HG03342 (cell line): ENCODE data around the gene KAT7.

Experiments
- ATAC-seq: cut with Tn5 transposase; IDR thresholded peaks from one replicate; pipeline ENCODE4 v1.9.1; 2021; ENCODE audit warnings: mild to moderate bottlenecking, moderate library complexity; ENCODE audit not compliant: unreplicated experiment

Gene KAT7

DNA sequence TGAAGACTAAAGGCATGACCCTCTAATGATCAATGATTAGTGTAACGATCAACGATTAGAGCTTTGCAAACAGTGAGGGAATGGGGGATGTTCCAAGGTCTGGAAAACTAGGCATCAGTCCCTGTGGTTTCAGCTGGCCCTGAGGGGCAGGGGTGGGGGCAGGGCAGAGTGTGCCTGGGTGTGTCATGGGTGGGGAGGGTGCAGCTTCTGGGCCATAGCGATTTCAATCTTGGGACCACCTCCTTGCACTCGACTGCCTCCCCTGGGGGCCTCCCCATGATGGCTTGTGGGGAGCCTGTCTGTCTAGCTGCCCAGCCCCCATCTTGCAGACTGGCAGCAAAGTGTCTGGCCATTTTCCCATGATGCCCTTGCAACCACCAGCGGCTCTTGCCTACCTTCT lies 51.0 kb downstream of the KAT7 start:
- ATAC-seq: no peak

DNA sequence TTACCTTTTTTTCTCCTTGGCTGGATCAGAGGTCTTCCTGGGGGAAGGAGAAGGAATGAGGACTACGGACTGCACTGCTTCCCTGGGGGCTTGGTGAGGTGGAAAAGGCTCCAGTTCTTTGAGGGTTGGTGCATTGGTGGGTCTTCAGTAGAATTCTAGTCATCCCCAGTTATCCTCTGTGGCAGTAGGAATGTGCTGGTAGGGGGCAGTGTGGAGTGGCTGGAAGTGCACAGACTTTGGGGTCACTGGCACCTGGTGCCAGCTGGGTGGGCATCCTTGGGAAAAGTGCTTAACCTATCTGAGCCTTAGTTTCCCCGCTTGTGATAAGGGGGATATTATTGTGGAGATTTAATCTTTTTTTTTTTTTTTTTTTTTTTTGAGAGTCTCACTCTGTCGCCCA lies 53.1 kb downstream of the KAT7 start:
- ATAC-seq: no peak

DNA sequence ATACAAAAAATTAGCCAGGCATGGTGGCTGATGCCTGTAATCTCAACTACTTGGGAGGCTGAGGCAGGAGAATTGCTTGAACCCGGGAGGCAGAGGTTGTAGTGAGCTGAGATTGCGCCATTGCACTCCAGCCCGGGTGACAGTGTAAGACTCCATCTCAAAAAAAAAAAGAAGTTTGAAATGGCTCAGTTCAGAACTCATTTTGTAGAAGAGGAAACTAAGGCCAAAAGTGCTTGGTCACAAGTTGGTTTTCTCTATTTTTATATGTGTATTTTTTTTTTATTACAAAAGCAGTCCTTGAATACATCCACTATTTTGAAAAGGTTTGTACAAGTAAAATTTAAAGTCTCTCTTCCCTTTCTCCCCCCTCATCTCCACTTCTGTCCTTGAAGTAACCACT lies 53.9 kb downstream of the KAT7 start:
- ATAC-seq: no peak

DNA sequence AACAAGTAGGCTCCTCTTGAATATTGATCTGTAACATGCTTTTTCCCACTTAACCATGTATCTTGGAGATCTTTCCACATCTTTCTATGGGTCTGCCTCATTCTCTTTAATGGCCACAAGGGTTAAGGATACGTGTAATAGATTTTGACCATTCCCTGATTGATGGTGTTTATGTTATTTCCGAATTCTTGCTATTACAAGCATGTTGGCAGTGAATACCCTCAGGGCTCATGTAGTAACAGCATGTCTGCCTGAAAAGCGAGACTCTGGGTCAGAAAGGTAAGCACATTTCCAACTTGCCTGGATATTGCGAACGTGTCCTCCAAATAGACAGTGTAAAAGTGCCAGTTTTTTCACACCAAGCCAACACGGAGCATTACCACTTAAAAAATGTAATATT lies 54.4 kb downstream of the KAT7 start:
- no peak for ATAC-seq

DNA sequence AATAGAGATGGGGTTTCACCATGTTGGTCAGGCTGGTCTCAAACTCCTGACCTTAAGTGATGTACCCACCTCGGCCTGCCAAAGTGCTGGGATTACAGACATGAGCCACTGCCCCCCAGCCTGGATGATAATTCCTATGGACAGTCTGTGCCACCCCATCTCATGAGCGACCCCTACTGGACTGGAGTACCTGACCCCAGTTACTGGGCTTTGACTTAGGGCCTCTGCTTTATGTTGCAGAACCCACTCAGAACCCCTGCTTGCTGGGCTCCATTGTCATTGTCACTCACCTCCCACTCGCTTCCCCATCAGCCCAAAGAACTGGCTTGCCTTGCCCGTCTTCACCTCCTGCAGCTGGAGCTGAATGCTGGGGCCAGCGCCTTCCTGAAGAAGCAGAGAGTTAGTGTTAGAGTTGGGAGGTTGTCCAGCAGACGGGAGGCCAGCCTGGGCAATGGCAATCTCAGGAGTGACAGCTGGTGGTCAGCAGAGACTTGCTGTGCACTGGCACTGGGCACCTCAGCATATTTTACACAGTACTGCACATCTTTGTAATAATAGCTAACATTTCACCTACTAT lies 55.4 kb downstream of the KAT7 start:
- ATAC-seq: no peak

DNA sequence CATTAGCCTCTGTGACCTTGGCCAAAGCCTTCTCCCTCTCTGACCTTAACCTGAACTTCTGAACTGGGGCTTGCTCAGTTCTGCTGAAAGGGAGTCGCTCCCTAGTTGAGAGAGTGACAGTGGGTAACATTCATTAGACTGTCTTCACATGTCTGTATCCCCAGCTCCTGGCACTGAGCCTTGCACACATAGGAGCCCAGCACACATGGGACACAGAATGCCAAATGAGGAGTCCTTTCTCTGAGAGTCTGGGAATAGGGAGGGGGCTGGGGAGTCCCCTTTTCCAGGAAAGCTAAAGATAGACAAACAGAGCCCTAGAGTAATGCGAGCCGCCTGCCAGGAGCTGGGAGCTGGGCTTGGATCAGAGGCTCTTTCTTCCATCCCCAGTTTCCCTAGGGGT lies 56.8 kb downstream of the KAT7 start:
- ATAC-seq: no peak

DNA sequence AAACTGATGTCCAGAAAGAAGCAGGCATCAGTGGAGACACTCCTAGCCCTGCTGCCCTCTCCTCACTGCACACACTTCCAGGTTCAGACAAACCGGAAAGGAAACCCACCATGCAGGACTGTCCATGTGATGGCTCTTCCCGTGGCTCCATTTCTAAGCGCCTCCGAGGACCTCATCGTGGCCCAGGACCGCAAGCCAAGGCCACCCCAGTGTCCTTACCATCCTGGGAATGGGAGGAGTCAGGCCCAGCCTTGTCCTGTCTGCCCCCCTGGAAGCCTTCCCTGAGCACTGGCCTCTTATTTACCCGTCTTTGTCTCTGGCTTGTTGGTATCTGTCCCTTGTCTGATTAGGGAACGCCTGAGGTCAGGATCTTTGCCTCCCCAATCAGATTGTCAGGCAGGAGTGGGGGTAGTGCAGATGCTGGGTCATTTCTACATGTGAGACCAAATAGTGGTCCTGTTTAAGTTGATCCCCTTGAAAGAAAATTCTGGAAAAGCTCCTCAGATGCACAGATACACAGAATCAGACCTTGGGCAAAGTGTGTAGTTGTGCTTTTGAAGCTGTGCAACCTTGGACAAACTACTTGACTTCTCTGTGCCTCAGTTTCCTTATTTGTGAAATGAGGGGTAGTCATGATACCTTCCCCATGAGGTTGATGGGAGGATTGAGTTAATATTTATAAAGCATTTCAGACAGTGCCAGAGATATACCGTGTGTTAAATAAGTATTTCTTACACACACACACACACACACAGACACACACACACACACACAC lies 58.6 kb downstream of the KAT7 start:
- no peak for ATAC-seq

DNA sequence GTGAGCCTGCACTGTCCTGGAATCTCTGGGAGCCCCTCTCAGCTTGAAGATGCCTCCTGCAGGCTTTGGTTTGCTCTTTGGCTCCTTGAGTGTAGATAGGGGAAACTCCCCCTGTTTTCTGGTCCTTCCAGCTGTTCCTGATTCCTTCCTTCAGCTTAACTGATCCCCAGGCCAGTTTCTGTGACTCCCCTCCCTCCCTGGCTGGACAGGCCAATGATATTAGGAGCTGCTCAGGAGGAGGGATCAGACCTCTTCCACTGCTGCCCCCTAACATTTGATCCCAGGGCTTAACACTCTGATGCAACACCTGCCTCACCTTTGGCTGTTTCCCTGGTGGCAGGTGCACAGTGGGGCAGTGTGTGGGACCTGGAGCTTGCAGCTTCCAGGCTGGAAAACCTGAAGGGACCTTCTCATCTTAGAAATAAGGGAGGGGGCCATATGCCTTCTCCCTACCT lies 59.6 kb downstream of the KAT7 start, which contains the start of gene TAC4:
TAC4 (minus strand) TSS at position 51 of the 455 bp plus-strand sequence. CDS start 52 bp downstream, outside the sequence.
- ATAC-seq: no peak

DNA sequence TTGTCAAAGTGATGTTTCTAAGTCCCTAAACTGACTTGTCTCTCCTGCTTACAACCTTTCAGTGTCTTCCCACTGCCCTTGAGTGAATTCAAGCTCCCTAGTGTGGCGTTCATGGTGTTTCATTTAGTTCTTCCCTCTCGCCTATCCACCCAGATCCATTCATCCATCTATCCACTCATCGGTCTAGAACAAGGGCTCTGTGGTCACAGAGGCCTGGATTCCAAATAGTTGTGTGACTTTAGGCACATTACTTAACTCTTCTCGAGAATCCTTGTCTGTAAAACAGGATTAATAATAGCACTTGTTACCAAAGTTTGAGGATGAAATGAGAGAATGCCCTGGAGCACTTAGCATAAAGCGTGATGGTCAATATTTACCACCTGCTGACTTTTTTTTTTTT lies 60.3 kb downstream of the KAT7 start:
- ATAC-seq: no peak

DNA sequence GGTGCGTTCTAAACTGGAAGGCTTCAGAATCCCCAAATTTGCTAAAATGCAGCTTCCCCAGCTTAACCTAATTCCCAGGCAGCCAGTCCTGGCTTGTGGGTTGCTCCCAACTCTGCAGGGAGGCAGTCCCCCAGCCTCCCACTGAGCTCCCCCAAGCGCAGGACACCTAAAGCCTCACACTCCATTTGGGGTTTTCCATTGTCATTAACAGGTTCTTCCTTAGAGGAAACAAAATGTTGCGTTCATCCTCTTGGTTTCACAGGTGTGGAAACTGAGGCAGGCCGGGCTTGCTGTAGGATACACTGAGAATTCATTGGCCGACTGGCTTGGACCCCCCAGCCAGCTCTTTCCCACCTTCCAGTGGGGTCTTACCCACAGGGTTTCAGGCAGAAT lies 61.7 kb downstream of the KAT7 start:
- no peak for ATAC-seq

DNA sequence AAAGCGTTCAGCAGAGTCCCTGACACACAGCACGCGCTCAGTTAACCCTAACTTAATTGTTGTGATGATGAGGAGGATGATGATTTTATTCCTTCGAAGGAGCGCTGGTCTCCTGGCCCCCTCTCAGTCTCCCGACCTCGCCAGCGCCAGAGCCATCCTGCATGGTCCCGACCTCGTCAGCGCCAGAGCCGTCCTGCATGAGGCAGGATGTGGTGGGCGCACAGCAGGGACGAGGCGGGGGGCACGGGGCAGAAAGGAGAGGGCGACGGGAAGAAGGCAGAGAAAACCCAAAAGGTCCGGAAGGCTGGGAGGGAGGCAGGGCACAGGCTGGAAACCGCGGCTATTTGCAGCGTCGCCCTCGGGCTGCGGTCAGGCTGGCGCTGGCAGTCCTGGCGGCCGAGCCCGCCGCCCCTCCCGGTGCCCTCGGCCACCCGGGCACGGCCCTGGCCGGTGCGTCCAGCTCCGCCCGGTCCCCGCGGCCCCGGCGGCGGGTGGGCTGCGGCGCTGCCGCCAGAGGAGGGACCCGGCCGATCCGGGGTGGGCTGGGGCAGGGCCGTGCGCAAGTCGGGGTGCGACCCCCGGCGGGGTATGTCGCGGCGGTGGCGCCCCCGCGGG lies 62.4 kb downstream of the KAT7 start:
- no peak for ATAC-seq

DNA sequence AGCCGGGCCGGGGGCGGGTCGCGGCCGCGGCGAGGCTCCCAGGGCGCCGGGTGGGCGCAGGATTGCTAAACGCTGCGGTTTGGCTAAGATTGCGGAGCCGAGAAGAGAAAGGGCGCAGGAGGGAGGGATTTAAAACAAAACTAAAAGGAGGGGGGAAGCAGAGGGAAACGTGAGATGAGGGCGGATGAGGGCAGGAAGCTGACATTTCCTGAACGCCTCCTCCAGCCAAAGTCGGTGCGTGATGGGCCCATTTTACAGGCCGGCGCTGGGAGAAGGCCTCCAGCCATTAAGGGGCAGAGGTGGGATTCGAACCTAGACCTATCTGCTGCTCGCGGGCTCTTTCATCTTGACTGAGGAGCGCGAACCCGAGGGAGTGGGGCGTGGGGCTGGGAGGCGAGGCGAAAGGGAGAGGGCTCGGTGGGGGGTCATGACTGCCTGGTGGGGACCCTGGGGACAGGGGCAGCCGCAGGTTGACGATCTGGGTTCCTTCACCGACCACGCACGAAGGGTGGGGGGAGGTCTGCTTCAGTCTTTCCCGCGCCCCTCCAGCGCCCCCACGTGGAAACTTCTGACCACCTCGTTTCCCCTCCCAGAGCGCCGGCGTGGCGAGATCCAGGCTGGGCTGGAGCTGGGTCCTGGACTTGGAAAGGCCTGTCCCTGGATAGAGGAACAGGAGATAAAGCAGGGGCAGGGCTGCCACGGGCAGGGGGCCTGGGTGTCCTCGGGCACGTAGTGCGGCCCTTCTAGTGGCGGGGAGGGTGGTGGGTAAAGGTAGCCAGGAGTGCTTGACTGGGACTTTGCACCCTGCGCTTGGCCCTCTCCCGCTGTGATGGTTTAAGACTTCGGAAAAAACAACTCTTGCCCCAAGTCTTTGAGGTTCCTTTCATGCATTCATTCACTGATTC lies 63.2 kb downstream of the KAT7 start:
- ATAC-seq: no peak

DNA sequence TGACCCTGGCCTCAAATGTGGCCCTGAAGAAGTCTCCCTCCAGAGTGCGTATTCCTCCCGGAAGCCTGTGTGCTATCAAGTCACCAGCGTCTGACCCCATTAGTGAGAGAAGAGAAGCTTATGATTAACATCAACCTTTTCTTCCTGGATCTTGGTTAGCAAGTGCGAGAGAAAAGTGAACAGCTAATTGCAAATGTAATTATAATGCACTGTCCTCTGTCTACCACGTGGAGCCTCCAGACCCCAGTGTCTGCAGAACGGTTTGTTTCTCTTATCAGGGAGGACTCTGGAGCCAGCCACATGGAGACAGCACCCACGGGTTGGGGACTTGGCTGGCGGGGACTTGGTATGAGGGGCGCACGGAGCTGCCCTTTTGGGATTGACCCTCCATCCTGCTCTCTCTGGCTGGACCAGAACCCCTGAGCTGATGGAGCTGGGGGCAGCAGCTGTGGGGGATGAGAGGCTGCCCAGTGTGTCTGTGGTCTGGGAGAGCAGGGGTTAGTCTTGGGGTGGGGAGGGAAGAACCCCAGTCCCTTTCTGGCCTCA lies 65.1 kb downstream of the KAT7 start:
- no peak for ATAC-seq

DNA sequence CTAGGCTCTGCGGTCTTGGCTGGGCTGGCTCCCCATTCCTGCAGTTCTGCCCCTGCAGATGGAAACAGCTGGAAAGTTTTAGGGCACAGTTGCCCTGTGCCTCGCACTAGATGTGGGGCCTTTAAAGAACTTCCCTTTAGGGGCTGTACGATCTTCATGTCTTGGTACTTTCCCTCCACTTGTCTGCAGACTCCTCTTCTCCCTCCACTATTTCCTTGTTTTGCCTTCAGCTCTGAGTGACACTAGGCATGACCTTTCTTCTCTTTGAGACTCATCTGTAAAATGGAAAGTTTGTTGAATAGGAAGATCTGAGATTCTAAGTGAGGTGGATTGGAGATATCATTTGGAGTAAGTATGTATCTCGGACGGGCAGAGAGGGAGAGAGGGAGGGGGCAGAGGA lies 65.6 kb downstream of the KAT7 start:
- no peak for ATAC-seq

DNA sequence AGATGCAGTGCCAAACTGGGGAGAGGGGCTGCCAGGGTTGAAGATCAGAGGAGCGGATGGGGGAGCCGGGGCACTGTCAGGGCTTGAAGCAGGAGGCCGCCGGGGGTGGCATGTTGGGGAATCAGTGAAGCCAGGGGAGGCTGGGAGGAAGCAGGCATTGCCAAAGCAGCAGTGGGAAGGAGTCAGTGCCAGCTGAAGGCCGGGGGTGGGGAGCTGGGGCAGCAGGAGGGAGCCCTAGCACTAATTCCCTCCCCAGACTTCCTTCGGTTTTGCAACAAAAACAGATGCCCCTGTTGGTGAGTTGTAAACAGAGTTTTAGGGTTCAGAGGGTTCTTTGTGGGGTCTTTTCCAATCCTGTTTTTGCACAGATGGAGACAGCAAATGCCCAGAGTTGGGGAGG lies 70.3 kb downstream of the KAT7 start:
- no peak for ATAC-seq

DNA sequence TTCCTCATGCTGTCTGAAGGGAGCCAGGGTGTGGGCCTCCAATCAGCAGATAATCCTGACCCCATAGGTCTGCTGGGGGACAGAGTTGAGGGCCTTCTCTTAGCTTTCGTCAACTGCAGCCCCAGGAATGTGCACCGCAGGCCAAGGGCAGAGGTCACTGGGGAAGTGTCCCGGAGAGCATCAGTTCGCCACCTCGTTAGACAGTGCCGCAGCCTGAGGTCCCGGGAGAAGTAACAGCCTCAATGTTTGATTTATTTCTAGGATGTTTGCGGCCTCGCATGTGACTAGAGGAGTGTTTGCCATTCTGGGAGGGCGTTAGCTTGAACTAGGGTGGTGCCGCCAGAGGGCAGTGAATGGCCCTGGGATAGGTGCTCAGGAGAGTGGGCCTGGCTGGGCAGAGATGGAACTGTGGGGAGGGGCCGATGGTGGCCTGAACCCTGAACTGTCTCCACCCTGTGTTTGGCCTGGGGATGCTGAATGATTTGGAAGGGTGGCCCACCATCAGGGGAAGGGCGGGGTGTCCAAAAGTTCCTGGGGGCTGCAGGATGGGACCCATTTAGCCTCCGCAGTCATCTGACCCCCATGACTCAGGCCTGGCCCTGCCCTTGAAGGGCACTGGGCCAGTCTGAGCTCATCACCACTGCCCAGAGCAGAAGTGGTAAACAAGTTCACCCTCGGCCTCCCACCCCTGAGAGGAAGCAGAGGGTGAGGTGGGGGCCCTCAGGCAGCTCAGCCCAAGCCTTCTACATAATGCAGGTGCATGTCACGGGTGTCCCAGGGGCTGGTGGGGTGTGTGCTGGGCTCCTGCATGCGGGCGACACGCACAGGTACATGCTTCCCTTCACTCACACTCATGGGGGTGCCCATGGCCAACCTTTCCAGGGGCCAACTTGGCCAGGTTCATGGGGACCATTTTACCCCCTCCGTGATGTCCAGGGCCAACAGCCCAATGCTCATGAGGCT lies 71.8 kb downstream of the KAT7 start:
- ATAC-seq: no peak

DNA sequence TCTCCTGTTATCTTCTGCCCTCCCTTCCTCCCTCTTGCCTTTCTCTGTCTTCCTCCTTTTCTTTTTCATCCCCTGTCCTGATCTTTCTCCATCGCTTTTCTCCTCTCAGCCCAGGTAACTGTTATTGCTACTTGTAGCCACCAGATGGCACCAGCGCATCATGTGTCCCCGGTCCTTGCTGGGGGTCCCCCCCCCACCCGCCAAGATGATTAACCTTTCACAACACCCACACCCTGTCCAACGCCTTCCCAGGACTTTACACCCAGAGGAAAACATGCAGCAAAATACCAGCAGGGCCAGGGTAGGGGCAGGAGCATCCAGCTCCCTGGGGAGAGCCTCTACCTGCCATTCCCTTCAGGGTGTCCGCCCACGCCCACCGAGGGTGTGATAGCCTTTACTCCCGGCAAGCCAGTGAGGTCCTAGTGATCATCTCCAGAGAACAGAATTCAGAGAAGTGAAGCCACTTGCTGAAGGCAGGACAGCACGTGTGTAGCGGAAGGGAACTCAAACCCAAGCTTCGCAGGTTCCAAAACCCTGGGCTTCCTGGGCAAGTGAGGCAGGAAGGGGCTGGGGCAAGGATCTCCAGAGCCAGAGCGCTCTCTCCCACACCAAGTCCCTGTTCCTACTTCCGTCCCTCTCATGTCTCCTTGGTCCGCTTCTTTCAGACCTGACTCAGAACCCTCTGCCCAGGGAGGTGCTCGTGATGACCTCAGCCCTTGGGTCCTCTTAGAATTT lies 72.8 kb downstream of the KAT7 start:
- ATAC-seq: no peak

DNA sequence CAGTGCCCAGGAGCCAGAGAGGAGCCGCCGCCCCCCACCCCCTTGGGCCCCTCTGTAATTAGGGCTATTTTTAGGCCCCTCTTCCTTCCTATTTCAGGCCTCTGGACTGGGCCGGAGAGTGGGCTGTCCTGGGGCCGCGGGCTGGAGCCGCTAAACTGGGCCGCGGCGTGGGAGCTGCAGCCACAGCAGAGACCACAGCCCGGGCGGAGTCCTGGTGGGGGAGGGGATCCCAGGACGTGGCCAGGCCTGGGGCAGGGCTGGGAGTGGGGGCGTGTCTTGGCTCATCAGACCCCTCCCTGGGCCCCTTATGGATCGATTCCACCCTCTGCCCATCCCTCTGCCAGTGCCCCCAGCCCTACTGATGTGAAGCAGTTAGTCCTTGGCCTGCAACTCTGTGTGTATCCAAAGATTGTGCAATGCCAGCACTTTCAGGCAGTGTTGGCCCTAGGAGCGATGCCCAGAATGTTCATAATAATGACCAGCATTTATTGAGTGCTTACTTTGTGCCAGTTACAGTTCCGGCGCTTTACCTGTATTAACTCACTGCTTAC lies 74.4 kb downstream of the KAT7 start:
- ATAC-seq: no peak

DNA sequence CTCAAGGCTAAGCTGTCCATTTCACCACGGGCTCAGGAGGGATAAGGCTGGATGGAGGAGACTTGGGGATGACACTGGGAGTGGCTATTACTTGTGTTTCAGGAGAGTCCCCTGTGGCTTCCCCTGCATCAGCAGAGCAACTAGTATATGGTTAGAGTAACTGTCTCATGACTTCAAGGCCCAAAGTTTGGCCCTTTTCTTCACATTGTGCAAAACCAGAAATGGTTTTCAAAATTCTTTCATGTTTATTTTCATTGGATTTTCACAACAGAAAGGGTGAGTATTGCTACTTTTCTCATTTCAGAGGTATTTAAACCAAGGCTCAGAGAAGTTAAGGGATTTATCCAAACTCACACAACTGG lies 77.5 kb downstream of the KAT7 start:
- no peak for ATAC-seq
